NCI-H2107 (cell line): ENCODE results near the gene CAPN13.

Experiments
- DNase-seq: peaks from one replicate; lab custom pipeline; 2025; lab: John Stamatoyannopoulos, UW

Gene CAPN13

DNA sequence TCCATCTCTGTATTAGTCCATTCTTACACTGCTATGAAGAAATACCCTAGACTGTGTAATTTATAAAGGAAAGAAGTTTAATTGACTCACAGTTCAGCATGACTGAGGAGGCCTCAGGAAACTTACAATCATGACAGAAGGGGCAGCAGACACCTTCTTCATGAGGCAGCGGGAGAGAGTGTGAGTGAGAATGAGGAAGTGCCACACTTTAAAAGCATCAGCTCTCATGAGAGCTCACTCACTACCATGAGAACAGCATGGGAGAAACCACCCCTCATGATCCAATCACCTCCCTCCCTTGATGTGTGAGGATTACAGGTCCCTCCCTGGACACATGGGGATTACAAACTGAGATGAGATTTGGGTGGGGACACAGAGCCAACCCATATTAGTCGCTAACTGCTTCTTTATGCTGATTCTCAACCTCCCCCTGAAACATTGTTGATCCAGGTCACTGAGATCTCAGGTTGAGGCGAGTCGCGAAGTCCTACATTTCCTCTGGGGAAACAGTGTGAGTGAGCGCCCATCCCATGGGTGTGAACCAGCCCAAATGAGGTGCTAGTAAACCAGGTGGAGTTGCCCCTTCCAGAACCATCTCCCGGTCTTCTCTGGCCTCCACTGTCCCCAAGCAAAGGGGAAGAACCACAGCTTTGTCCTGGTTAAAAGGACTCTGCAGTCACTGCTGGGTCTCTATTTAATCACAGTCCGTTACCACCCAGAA is 123.8 kb downstream of the CAPN13 start:
- no peak for DNase-seq

GRCh38 chr2:30681022-30681421 is 126.2 kb downstream of the CAPN13 start:
- no peak for DNase-seq

DNA sequence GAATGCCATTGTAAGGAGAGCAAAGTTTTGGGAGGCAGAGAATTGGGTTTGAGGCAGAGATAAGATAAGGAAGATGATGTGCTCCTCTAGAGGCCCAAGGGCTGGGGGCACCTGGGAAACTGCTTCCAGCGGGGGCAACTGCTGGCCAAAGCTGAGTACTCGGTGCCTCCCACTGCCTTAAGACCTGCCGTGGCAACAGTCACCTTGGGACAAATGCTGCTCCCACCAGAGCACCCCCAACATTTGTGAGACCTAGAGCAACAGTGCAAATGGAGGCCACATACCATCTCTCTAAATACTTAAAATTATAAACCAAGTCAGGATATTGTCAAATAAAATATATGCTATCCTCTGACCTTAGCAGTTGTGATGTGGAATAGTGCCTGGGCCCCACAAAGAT is 127.1 kb downstream of the CAPN13 start:
- no peak for DNase-seq

DNA sequence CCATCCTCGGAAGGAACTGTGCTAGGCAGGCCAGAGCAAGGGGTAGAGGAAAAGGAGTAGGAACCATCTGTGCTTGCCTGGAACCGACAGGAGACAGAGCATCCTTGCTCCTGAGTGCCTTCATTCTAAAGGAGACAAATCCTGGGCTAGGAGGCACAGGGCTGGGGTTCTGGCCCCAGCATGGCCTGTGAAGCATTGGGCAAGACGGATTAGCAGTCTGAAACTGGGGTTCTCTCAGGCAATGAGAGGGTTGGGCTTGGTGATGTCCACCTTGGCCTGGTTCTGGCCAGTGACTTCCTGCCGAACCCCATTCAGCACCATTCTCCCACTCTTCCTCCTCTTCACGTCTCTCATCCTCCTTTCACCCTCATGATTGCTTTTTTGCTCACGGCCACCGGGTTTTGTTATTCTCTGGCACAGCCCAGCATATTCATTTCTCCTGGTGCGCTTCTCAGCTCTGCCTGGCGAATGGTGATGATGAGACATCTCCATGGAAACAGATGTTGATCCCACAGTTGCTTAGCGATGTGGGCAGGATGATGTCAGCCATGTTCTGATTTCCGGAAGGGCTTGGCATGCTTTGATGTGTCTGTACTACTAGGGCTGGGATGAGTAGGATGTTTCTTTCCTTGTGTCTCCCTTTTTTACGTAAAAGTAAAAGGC is 127.7 kb downstream of the CAPN13 start:
- no peak for DNase-seq

DNA sequence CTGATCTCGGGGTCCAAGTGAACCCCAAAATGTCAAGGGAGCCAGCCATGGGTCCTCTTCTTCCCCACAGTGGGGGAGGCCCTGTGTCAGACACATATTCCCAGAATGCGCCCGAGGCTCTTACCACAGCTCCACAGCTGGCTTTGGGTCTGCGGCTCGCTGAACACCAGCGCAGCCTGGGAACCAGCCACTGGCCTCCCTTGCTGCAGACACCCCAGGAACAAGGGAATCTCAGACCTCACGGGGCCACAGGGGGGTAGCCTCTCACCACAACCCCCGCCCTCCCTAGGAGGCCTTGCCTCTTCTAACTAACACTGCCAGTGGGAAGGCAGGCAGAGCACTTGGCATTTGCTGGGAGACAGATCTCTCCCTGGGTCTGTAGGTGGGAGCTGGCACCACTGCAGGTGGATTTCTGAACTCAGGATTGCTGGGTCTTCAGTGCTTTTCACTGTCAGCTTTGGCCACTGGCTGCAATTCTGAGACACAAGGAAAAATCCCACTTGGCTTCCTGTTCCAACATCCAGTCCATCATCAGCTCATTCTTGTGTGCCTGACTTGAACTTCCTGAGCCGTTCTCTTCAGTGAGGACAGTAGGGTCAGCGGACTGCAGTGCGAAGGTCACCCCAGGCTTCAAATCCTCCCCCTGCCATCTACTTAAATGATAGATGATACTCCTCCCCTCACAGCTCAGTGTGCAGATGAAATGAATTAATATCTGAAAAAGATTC is 128.7 kb downstream of the CAPN13 start:
- no peak for DNase-seq

DNA sequence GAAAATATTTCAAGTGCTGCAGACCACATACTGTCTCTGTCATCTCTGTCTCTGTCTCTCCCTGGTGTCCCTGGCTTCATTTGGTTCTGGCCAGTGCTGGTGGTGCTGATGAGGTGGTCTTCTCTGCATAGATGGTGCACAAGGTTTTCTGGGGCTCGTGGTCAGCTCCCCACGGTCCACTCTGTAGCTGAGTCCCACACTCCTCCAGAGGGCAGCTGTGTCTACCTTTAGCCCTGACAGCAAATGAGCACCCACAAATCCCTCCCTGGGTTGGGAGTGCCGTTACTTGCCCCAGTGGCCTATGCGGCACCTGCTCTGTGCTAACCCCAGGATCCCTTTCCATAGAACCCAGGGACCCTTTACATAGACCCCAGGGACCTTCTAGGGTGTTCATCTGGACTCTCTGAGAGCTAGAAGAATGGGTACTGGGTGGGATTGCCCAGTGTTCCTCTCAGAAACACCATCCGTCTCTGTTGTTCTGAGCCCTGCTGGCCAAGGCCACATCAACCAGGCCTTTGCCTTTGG is 129.3 kb downstream of the CAPN13 start:
- DNase-seq: no peak

DNA sequence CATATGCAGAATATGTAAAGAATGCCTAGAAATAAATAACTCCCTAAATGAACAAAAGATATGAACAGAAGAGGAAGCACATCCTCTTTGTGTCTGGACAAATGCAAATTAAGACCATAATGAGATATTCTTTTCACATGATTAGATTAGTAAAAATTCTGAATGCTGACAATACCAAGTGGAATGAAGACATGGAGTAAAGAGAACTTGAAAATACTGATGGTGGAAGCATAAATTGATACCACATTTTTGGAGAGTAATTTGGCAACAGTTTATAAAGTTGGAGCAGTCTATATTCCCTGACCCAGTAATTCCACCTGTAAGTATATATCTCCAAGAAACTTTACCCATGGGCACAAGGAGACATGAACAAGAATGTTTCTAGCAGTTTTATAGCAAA is 130.0 kb downstream of the CAPN13 start:
- no peak for DNase-seq

GRCh38 chr2:30675758-30676157 is 131.5 kb downstream of the CAPN13 start:
- no peak for DNase-seq

DNA sequence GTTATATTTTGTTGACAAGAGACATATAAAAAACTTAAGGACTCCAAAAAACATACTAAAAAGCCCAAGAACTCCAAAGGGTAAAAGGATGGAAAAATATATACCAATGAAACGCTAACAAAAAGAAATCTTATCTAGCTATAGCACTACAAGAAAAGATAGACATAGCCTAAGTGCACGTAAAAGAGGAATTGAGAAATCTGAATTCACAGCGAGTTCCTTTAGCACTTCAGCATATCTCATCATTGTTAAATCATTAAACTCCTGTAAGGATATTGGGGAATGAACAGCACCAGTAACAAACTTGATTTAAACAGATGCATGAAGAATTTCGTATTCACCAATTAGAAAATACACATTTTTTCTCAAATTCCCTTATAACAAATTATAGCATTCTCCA is 134.1 kb downstream of the CAPN13 start:
- DNase-seq: no peak
